ENCODE results near the gene NFASC.

- TF ChIP-seq, protein P1, sequence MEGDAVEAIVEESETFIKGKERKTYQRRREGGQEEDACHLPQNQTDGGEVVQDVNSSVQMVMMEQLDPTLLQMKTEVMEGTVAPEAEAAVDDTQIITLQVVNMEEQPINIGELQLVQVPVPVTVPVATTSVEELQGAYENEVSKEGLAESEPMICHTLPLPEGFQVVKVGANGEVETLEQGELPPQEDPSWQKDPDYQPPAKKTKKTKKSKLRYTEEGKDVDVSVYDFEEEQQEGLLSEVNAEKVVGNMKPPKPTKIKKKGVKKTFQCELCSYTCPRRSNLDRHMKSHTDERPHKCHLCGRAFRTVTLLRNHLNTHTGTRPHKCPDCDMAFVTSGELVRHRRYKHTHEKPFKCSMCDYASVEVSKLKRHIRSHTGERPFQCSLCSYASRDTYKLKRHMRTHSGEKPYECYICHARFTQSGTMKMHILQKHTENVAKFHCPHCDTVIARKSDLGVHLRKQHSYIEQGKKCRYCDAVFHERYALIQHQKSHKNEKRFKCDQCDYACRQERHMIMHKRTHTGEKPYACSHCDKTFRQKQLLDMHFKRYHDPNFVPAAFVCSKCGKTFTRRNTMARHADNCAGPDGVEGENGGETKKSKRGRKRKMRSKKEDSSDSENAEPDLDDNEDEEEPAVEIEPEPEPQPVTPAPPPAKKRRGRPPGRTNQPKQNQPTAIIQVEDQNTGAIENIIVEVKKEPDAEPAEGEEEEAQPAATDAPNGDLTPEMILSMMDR (IDR thresholded peaks at IDR 0.05), result no peak
- TF ChIP-seq POLR2A (IDR thresholded peaks at IDR 0.05), result no peak
These were observed 1.7 kb downstream of the NFASC start for GRCh38 chr1:204872262-204872881.
